DLD1 (cell line): ENCODE results near the gene RALGPS1.

Experiments
- in situ Hi-C: cut with HindIII; loops from 2 replicates; pipeline ENCODE4 v1.10.0; 2017; ENCODE audit warnings: low sequenced_read_pairs

Gene RALGPS1

DNA sequence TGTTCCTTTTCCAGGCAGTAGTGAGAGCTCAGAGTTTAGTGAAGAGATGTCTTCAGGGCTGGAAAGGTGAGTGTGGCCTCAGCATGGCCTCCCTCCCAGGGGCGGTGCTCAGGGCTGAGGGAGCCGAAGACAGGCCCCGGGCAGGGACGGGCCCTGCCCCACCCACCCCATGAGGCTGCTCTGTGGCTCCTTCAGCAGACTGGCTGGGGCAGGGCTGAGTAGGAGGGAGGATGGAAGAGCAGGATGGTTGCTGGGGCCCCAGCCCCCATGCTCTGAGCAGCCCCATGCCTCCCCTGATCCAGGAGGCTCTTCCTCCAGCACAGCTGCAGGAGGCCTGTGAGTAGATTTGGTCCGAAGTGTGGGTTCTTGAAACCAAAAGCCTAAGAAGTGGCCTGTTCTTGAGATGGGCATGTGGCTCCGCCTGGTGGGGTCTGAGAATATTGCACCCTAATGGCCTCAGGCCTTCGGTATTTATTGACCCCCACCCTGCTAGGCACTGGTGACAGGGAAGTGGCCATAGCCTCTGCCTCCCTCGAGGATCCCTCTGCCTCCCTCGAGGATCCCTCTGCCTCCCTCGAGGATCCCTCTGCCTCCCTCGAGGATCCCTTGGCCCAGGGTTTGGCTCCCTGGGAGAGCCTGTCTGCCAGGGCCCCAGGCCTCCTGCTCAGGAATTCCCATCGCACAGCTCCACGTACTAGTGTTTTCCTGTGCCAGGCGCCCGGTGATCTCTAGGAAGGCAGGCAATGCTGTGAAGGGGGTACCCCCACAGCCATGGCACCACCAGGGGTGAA, 284.6 kb downstream of the RALGPS1 start:
- in situ Hi-C loops: no loop called here

DNA sequence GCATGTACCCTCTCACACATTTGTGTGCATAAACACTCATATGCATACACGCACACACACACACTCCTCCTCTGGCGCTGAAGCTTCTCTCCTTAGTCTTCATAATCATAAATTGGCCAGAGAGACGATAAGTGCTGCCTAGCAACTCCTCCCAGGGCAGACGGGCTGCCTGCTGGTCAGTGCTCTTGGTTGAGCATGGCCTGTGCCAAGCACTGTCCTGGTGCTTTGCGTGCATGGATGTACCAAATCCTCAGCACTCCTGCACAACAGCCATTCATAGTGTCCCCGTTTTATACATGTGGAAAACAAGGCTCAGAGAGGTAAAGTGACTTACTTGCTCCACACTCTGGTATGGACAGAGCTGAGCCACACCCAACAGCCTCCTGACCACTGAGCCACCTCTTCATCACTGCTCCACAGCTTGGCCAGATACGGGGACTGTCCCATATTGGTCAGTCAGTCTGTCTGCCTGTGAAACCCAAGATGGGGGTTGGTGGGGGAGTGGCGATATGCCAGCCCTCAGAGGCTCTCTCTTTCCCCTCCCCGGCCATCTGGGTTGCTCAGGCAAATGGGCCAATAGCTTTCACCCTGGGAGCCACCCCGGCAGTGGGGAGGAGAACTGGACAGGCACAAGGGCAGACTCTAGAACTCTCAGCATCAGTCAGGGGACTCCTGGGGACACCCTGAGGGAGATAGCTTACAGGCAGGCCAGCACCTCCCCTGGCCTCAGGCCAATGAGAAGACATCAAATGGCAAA, 285.7 kb downstream of the RALGPS1 start:
- in situ Hi-C loops: no loop called here

DNA sequence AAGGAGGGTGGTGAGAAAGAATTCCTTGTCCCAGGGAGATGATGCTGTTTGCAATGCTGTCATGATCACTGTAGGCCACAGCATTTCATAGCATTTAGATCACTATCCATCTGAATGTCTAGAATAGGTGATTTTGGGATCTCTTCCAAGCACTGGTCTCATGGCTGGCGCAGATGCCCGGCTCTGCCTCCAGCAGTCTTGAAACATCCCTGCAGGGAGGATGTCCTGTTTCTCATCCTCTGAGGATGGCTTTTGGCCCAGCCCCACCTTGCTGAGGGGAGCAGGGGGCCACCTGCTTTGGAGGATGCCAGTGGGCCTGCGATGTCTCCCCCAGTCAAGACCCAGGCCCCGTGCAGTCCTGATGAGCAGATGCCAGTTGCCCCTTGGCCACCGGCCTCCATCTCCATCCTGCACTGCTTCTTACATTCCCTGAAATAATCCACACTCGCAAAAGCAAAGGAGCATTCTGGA, 286.5 kb downstream of the RALGPS1 start:
- in situ Hi-C loops: no loop called here

DNA sequence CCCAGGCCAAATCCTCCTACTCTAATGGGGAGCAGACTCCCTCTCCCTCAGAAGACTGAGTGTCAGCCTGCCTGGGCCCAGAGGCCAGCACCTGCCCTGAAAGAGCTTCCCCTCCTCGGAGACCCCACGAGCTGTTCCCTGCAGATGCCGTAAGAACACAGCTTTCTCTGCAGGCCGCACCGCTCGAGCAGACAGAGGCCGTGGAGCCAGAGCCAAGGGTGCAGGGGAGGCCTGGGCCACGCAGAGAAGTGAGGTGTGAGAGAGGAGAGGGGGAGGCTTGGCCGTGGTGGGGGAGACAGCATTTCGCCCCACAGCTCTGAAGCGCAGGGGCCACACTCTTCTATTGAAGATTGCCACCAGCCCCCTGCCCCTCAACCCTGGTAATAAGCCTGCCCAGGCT, 287.1 kb downstream of the RALGPS1 start:
- in situ Hi-C loops: no loop called here

DNA sequence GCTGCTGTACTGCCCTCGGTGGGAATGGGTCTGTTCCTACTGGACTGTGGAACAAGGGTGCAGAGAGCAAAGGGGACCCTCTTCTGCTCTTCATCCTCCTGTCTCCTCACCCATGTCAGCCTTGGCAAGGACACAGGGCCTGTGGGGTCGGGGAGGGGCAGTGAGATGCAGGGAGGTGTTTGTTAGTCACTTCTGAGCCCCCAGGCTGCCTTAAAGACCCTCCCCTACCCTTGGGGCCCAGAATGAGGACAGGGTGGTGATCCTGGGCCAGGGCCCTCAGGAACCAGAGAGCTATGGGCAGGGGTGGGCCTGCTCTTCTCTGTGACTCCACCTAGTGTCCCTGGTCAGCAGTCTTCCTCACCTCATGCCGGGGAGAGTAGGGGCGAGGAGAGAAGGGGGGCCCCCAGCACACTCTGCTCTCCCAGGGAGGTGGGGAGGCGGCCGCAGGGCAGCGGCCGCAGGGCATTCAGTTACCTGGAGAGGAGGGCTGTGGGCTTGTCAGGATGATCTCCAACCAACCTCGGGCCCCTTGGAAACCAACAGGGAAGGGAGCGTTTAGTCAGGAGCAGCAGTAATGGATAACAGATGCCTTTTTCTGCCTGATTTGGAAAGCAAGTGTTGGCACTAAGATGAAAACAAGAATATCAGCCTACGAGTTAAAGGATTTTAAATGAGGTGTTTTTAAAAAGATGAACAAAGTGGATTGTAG, 288.0 kb downstream of the RALGPS1 start:
- in situ Hi-C loops: no loop called here

DNA sequence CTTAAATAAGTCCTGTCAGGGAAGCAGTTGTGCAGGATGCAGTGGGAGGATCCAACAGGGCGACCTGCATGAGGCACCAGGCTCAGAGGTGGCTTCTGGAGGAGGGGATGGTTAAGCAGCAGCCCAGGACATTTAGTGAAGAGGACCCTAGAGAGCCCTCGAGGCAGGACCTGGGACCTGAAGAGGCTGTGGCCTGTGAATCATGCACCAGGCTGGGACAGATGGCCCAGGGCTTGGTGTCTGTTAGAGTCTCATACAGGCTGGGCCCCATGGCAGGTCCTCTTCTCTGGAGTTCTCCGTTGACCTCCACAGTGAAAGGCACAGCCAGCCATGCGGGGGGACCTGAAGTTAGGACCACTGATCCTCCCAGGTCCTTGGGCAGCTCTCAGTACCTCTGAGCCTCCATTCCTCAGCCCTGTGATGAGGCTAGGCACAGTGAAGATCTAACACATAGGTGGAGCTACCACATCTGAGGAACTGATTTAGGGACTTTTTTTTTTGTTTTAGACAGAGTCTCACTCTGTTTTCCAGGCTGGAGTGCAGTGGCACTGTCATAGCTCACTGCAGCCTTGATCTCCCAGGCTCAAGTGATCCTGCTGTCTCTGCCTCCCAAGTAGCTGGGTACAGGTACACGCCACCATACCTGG, 289.2 kb downstream of the RALGPS1 start:
- in situ Hi-C loops: no loop called here

DNA sequence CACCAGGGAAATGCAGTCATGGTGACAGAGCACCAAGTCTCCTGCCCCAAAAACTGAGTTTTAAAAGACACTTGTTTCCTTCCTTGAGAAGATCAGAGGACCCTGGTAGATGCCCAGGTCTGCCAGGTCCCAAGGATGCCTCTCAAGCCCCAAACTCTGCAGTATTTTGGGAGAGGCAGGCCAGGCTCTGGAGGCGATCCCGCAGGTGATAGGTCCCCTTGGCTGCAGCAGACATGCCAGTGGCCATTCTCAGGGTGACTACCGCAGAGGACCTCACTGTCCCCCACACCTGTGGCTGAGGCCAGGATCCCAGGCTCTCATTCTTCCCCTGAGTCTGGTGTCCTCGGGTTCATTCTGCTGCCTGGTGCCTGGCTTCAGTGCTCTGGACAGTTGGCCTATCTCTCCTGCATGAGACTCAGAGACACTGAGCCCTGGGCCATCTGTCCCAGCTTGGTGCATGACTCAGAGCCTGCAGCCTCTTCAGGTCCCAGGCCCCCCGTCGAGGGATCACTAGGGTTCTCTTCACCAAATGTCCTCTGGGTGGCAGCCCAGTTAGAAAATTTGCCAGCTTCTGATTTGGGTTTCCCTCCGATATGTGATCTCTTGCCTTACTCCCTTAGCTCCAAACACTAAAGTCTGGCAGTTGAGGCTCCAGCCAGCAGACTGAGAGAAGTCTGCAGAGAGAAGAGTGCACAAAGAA, 290.3 kb downstream of the RALGPS1 start:
- in situ Hi-C loops: no loop called here

DNA sequence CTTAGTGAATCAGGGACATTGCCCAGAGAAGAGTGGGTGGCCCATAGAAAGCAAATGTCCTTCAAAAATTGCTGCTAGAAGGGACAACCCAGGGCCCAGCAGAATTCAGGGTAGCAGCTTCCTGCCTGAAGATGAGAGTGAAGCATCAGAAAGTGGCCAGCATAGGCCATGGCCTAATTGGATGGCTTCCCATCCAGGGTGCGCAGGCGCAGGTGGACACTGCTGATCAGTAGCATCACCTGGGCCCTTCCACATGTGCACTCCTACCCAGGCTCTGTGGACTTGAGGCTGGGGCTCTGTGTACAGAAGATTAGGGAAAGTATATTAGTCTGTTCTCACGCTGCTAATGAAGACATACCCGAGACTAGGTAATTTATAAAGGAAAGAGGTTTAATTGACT, 291.4 kb downstream of the RALGPS1 start:
- in situ Hi-C loops: no loop called here

DNA sequence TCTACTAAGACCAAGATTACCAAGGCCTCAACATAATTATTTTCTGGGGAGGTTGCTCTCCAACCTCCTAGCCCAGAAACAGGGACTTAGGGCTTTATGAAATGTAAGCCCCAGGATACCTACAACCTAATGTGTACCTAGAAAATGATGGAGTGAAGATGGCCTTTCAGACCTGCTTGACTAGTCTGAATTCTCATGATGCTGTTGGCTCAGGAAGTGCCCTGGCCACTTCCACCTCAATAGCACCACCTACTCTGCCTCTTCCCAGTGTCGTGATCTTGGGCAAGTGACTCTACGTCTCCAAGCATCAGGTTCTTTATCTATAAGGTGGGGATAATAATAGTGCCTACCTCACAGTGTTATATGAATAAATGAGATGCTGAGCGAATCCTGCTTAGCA, 292.1 kb downstream of the RALGPS1 start:
- in situ Hi-C loops: no loop called here

DNA sequence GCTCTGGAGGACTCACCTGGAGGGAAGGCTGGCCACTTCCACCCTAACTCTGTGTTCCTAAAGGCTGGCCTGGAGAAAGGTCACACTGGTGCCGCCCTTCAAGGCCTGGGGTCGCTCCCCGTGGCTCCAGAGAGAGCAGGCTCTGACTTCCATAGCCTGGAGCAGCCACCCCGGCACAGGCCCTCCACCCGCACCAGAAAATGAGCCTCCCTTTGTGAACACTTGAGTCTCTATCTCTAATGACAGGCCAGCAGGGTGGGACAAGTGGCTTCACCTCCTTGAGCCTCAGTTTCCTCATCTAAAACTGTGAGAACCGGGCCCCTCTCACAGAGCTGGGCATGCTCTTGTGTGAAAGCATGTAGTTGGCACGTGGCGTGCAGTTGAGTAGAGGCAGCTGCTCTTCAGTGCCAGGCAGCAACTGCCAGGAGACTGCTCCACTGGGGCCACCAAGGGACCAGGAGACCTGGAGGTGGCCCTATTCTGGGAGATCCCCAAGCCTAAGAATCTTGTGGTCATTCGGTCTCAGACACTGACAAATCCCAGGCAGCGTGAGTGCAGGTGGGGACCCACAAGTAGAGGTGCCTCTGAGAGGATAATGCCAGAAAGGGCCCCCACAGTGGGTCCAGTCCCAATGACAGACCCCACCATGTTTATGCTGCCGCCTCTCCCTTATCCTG, 293.3 kb downstream of the RALGPS1 start:
- in situ Hi-C loops: no loop called here

DNA sequence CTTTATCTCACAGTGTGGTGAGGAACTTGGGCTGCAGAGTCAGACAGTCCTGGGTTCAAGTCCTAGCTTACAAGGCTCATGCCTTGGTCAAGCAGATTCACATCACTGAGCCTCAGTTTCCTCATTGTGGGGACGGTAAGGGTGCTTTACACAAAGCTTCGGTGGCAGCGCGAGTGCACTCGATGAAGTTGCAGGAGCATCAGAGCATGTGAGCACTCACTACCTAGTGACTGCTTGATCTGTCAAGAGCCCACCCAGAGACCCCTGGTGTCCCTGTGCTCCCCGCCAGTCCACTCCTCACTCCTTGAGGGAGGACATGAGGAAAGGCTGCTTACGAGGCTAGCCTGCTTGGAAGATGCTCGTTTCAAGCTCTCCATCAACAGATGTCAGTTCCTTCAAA, 293.8 kb downstream of the RALGPS1 start:
- in situ Hi-C loops: no loop called here

DNA sequence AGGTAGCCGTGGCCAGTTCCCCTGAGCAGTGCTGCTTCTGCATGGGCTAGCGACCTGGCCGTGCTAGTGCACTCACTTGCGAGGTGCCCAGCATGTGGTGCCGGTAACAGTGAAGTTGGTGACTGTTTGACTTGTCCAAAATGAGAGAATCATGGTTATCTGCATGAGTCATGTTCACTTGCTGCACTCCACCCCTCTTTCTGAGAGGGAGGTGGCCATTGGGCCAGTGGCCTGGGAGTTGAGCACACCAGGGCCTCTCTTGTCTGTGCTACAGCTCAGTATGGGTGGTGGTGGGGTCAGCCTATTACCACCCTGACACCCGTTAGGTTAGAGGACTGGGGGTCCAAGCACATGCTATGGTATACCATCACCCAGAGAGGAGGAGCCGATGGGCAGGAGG, 294.6 kb downstream of the RALGPS1 start:
- in situ Hi-C loops: no loop called here

DNA sequence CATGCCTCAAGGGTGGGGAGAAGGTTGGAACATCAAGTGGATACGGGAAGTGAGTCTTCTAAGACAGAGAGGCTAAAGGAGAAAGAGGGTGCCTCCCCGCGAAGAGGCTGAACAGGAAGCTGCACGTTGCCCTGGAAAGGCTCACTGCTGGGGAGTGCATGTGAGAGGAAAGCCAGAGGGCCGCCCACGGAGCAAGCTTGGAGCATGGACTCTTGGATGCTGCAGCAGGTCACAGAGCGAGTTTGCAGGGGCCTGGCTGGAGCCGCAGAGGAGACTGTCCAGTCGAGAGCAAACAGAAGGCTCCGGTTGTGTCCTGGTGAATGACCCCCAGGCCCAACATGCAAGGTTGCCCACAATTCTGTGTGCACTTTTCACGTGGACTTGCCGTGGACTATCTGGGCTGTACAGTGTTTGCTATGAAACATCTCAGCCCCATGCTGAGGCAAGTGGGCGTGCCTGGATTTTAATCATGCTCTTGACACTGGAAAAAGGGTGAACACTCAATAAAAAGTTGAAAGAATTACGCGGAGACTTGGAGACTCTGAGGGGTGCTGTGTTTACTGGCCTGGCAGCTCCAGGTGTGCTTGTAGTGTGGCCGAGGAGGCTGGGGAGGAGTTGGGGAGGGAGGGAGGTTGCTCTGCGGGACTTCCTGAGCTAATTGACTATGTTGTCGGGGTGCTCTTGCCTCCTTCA, 295.5 kb downstream of the RALGPS1 start:
- in situ Hi-C loops: no loop called here

DNA sequence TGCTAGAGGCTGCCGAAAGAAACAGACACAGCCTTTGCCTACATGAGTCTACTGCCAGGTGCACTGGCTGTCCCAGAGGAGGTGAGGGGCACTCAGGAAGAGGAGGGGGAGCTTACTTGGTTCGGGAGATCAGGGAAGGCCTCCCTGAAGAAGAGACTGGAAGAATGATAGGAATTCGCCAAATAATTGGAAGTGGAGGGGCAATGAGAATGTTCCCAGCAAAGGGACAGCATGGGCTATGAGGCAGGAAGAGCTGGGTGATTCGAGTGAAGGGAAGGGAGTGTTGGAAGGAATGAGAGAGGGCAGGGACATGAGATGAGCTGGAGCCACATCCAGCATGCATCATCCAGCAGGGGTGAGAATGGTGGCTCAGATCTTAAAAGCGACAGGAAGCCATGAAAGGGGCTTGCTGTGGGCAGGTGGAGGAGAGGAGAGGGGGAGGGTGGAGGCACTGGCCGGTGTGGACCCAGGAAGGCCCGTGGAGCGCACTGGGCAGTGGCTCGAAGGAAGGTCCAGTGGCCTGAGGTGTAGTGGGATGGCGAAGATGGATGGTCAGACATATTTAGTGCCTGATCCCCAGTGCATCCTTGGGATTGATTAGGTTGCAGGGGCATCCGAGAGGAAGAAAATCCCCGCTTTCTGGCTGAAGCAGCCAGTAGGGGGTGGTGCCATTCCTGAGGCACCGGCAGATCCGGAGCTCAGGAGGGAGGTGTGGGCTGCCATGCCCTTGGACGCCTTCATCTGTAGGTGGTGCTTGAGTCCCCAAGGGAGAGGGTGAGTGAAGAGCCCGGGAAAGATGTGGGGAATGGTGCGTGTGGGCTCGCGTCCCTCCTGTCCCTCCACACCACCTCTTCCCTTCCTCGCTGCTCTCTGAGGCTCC, 296.5 kb downstream of the RALGPS1 start:
- in situ Hi-C loops: no loop called here

DNA sequence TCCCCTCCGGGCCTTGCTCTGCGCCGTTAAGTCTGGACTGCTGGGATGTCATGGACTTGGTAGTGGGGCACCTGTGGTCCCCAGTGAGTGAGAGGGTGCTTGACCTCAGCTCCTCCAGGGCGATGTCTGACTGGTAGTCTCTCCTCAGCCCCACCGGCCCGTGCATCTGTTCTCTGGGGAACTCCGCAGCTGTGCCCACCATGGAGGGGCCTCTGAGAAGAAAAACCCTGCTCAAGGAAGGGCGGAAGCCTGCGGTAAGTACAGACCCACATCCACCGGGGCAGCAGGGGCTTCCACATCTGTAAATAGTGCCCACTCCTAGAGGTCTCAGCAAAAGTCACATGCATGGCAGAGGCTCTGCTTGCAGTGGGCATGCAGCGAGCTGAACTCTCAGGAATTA, 297.4 kb downstream of the RALGPS1 start:
- in situ Hi-C loops: no loop called here

DNA sequence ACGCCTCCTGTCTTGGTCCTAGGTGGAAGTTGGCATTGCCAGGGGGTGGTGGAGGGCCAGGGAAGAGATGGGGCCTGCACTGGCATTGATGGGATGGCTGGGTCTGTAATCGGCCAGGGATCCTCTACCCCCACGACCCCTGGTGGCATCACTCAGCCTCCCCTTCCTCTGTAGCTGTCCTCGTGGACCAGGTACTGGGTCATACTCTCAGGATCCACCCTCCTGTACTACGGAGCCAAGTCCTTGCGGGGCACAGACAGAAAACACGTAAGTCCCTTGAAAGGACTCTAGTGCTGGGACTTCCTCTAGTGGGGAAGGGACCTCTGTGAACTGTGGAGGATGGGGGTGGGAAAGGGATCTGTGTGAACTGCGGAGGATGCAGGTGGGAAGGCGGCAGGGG, 297.9 kb downstream of the RALGPS1 start:
- in situ Hi-C loops: no loop called here

DNA sequence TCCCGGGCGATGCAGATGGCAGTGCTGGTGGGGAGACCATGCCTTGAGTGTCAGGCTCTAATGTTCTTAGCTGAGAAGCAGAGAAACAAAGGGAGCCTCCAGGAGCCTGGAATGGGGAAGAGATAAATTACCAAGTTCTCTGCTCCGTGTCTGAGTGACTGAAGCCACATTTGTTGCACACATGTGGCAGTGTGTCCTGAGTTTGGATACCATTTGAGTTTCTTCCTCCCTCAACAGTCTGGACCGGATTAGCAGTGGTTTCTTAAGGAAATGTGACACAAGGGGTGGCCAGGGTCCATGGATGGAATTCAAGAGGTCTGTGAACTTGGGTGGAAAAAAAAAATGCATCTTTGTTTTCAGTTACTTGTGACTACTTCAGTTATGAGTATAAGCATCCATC, 299.3 kb downstream of the RALGPS1 start:
- in situ Hi-C loops: no loop called here
